GM23248 (cell line): ENCODE results near the gene CALN1.

ENCODE experiments used
- EZH2 ChIP-seq: fragments of 200-600 bp; sonication (generic); IDR thresholded peaks from 2 replicates; pipeline ENCODE4 v1.6.1; 2018; ENCODE audit warnings: antibody characterized with exemption, mild to moderate bottlenecking; ENCODE audit not compliant: insufficient read depth, poor library complexity, severe bottlenecking
- EZH2phosphoT487 ChIP-seq: fragments of 200-600 bp; sonication (generic); IDR thresholded peaks from 2 replicates; pipeline ENCODE4 v1.6.1; 2018; ENCODE audit warnings: antibody characterized with exemption, moderate library complexity, mild to moderate bottlenecking, low read depth; ENCODE audit not compliant: insufficient read depth

DNA sequence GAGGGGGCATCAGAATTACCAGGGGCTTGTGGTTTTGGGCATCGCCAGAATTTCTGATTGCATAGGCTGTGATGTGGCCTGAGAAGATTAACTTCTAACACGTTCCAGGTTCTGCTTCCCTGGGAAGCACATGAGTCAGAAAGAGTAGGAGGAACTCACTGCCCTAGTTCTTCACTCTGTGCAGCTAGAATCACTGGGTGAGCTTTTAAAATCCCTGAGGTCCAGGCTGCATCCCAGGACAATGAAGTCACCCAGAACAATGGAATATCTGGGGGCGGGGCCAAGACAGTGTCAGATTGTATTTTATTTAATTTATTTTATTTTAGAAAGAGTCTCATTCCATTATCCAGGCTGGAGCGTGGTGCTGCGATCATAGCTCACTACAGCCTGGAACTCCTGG is 636.5 kb downstream of the CALN1 start:
- no peak for TF ChIP-seq EZH2
- TF ChIP-seq EZH2phosphoT487, result no peak
